Measurements from ENCODE around the gene UBE2E1.

The UBE2E1 gene

GRCh38 chr3:23797491-23797890 lies 8.3 kb upstream of the UBE2E1 start:
- DNase-seq, result no peak

GRCh38 chr3:23798456-23798855 lies 7.3 kb upstream of the UBE2E1 start:
- DNase-seq, result no peak

- DNase-seq, result no peak
Measured at GRCh38 chr3:23798876-23799275, 6.9 kb upstream of the UBE2E1 start.

- no peak for DNase-seq
Measured at GRCh38 chr3:23800731-23801130, 5.0 kb upstream of the UBE2E1 start.

- DNase-seq, result no peak
Measured at GRCh38 chr3:23804441-23805209, 1.1 kb upstream of the UBE2E1 start.

- DNase-seq, result no peak
Measured at GRCh38 chr3:23805210-23805632, 534 bp upstream of the UBE2E1 start.

- DNase-seq, result no peak
Measured at GRCh38 chr3:23806534-23807423, 1.0 kb downstream of the UBE2E1 start.

- no peak for DNase-seq
Measured at GRCh38 chr3:23807424-23808015, 1.8 kb downstream of the UBE2E1 start.

- DNase-seq, result no peak
Measured at GRCh38 chr3:23808525-23808924, 2.8 kb downstream of the UBE2E1 start.

- no peak for DNase-seq
Measured at GRCh38 chr3:23809294-23809693, 3.5 kb downstream of the UBE2E1 start.

- DNase-seq, result no peak
Measured at GRCh38 chr3:23809840-23810342, 4.1 kb downstream of the UBE2E1 start.

- no peak for DNase-seq
Measured at GRCh38 chr3:23810343-23811184, 4.8 kb downstream of the UBE2E1 start.

GRCh38 chr3:23811185-23811527 lies 5.4 kb downstream of the UBE2E1 start:
- no peak for DNase-seq

- DNase-seq, result no peak
Measured at GRCh38 chr3:23811919-23812318, 6.2 kb downstream of the UBE2E1 start.

- no peak for DNase-seq
Measured at GRCh38 chr3:23815879-23816278, 10.1 kb downstream of the UBE2E1 start.

GRCh38 chr3:23816721-23817120 lies 11.0 kb downstream of the UBE2E1 start:
- DNase-seq, result no peak

GRCh38 chr3:23817508-23818223 lies 11.9 kb downstream of the UBE2E1 start:
- no peak for DNase-seq

- DNase-seq, result no peak
Measured at GRCh38 chr3:23819599-23820360, 14.0 kb downstream of the UBE2E1 start.

GRCh38 chr3:23820888-23821287 lies 15.1 kb downstream of the UBE2E1 start:
- DNase-seq, result no peak

- no peak for DNase-seq
Measured at GRCh38 chr3:23821858-23822257, 16.1 kb downstream of the UBE2E1 start.

GRCh38 chr3:23822559-23822958 lies 16.8 kb downstream of the UBE2E1 start:
- DNase-seq, result no peak
